SU-DHL-6 (cell line): Measurements from ENCODE around the gene FMN1.

Experiments
- H2AFZ ChIP-seq: fragments of 200-600 bp; sonication (generic); 2 replicates; pipeline ENCODE4 v1.6.1; 2014; ENCODE audit warnings: low read depth, mild to moderate bottlenecking, moderate library complexity, mixed read lengths, antibody characterized with exemption, low read length; ENCODE audit not compliant: severe bottlenecking
- H3F3A ChIP-seq: fragments of 200-600 bp; shearing (Covaris generic); 2 replicates; pipeline ENCODE4 v1.6.0; 2016; ENCODE audit warnings: antibody characterized with exemption, mild to moderate bottlenecking; ENCODE audit not compliant: insufficient read depth
- H3K27ac ChIP-seq: fragments of 200-600 bp; sonication (generic); 2 replicates; pipeline ENCODE4 v1.5.1; 2016; ENCODE audit warnings: low read depth, mild to moderate bottlenecking, low read length, moderate library complexity, mixed read lengths
- H3K27me3 ChIP-seq: fragments of 200-600 bp; sonication (generic), shearing (Covaris generic); 2 replicates; pipeline ENCODE4 v1.6.0; 2014; ENCODE audit warnings: mild to moderate bottlenecking, low read length
- H3K36me3 ChIP-seq: fragments of 200-600 bp; sonication (generic); 2 replicates; pipeline ENCODE4 v1.6.1; 2014; ENCODE audit warnings: mild to moderate bottlenecking, low read length, mixed read lengths
- H3K4me2 ChIP-seq: fragments of 300-600, 200-600 bp; shearing (Covaris generic), sonication (generic); 2 replicates; pipeline ENCODE4 v1.6.0; 2014; ENCODE audit warnings: low read length, low read depth, mild to moderate bottlenecking; ENCODE audit not compliant: poor library complexity, severe bottlenecking
- H3K4me3 ChIP-seq: fragments of 200-600 bp; sonication (generic); 2 replicates; pipeline ENCODE4 v1.5.1; 2014; ENCODE audit warnings: antibody characterized with exemption, low read length, mild to moderate bottlenecking, mixed read lengths; ENCODE audit not compliant: insufficient read depth, poor library complexity, severe bottlenecking
- H3K79me2 ChIP-seq: fragments of 200-600 bp; sonication (generic); 2 replicates; pipeline ENCODE4 v1.6.1; 2014; ENCODE audit warnings: mild to moderate bottlenecking, low read length, moderate library complexity; ENCODE audit not compliant: insufficient read depth
- H3K9ac ChIP-seq: fragments of 200-600 bp; sonication (generic); 2 replicates; pipeline ENCODE4 v1.7.0; 2014; ENCODE audit warnings: mild to moderate bottlenecking, low read length
- H3K9me2 ChIP-seq: fragments of 200-600 bp; sonication (generic); replicated peaks from 2 replicates; pipeline ENCODE4 v1.6.1; 2014; ENCODE audit warnings: low read length; ENCODE audit not compliant: insufficient read depth
- H3K9me3 ChIP-seq: fragments of 200-600 bp; sonication (generic); 2 replicates; pipeline ENCODE4 v1.6.1; 2014; ENCODE audit warnings: low read length, mixed read lengths; ENCODE audit not compliant: insufficient read depth
- H4K20me1 ChIP-seq: fragments of 200-600 bp; sonication (generic); 2 replicates; pipeline ENCODE4 v1.6.1; 2014; ENCODE audit warnings: low read depth, mild to moderate bottlenecking, antibody characterized with exemption, low read length, moderate library complexity, mixed read lengths
- CTCF ChIP-seq: fragments of 200-600 bp; sonication (generic); IDR thresholded peaks from one replicate; pipeline ENCODE4 v1.5.1; 2017; ENCODE audit warnings: antibody characterized with exemption, mild to moderate bottlenecking, low read length, moderate library complexity; ENCODE audit not compliant: insufficient read depth, poor library complexity, severe bottlenecking
- EZH2phosphoT487 ChIP-seq: fragments of 200-600 bp; sonication (generic), shearing (Covaris generic); conservative IDR thresholded peaks from 2 replicates; pipeline ENCODE4 v1.6.1; 2018; ENCODE audit warnings: mild to moderate bottlenecking, antibody characterized with exemption, low read length, moderate library complexity, mixed read lengths

Gene FMN1

GRCh38 chr15:33169625-33170024 is 24.9 kb downstream of the FMN1 start:
- H3K9me3 ChIP-seq, result no peaks in the 10 kb centered on the region
- no peaks in the 10 kb centered on the region for H4K20me1 ChIP-seq
- no peak overlapping the region for H3K4me3 ChIP-seq
- no peaks in the 10 kb centered on the region for H3K27me3 ChIP-seq
- H3K79me2 ChIP-seq, result no peaks in the 10 kb centered on the region
- H3K9me2 ChIP-seq, result no peaks in the 10 kb centered on the region
- no peak overlapping the region for H2AFZ ChIP-seq
- H3K36me3 ChIP-seq, result no peaks in the 10 kb centered on the region
- H3K4me2 ChIP-seq, result no peak overlapping the region
- TF ChIP-seq EZH2phosphoT487 (no peak), CTCF (no peak)
- H3K9ac ChIP-seq, result no peak overlapping the region
- no peak overlapping the region for H3K27ac ChIP-seq
- no peaks in the 10 kb centered on the region for H3F3A ChIP-seq

GRCh38 chr15:33168444-33168843 is 26.1 kb downstream of the FMN1 start:
- H3K27me3 ChIP-seq, result no peaks in the 10 kb centered on the region
- no peak overlapping the region for H3K9ac ChIP-seq
- no peaks in the 10 kb centered on the region for H3K79me2 ChIP-seq
- H2AFZ ChIP-seq, result no peak overlapping the region
- H3K27ac ChIP-seq, result no peak overlapping the region
- H3K4me3 ChIP-seq, result no peak overlapping the region
- no peaks in the 10 kb centered on the region for H4K20me1 ChIP-seq
- TF ChIP-seq EZH2phosphoT487, result no peak
- no peak for TF ChIP-seq CTCF
- no peaks in the 10 kb centered on the region for H3K36me3 ChIP-seq
- H3K9me2 ChIP-seq, result no peaks in the 10 kb centered on the region
- no peaks in the 10 kb centered on the region for H3F3A ChIP-seq
- no peaks in the 10 kb centered on the region for H3K9me3 ChIP-seq
- H3K4me2 ChIP-seq, result no peak overlapping the region

GRCh38 chr15:33163816-33164215 is 30.7 kb downstream of the FMN1 start:
- H3K4me2 ChIP-seq, result no peak overlapping the region

More at GRCh38 chr15:33163816-33164215, 30.7 kb downstream of the FMN1 start:
- H3K36me3 ChIP-seq, result no peaks in the 10 kb centered on the region
- no peaks in the 10 kb centered on the region for H3F3A ChIP-seq
- no peak overlapping the region for H3K4me3 ChIP-seq
- TF ChIP-seq EZH2phosphoT487 (no peak), CTCF (no peak)
- H3K79me2 ChIP-seq, result no peaks in the 10 kb centered on the region
- no peaks in the 10 kb centered on the region for H4K20me1 ChIP-seq
- H3K9me3 ChIP-seq, result no peaks in the 10 kb centered on the region
- no peak overlapping the region for H3K9ac ChIP-seq
- H3K27me3 ChIP-seq, result no peaks in the 10 kb centered on the region
- no peak overlapping the region for H3K27ac ChIP-seq
- no peaks in the 10 kb centered on the region for H3K9me2 ChIP-seq
- H2AFZ ChIP-seq, result no peak overlapping the region
